Activated gamma-delta T cell treated with Interleukin-2 at 50 U/mL for 16 hours (primary cell): Measurements from ENCODE around the gene ZNF319.
"Not testable (repeated sequence)": the region's sequence is repeated elsewhere in the genome, so short reads cannot be mapped to it uniquely, and the experiment has no call there.

Experiments used
- DNase-seq: peaks from one replicate; pipeline ENCODE4 v3.0.0-alpha.2; 2020

ZNF319 gene

GRCh38 chr16:58020628-58021521, 20.4 kb upstream of the ZNF319 start:
- peak; percentile 64 for DNase-seq

GRCh38 chr16:58019866-58020538, 19.5 kb upstream of the ZNF319 start:
- no peak for DNase-seq

GRCh38 chr16:58018803-58019202, 18.3 kb upstream of the ZNF319 start:
- no peak for DNase-seq

- no peak for DNase-seq
Measured at GRCh38 chr16:58016840-58017446, 16.5 kb upstream of the ZNF319 start.

GRCh38 chr16:58013201-58013956, 12.9 kb upstream of the ZNF319 start:
- DNase-seq, result no peak

GRCh38 chr16:58012481-58012880, 12.0 kb upstream of the ZNF319 start:
- no peak for DNase-seq

- DNase-seq, result no peak
Measured at GRCh38 chr16:58011652-58012051, 11.2 kb upstream of the ZNF319 start.

- no peak for DNase-seq
Measured at GRCh38 chr16:58010886-58011285, 10.4 kb upstream of the ZNF319 start.

GRCh38 chr16:58009856-58010416, 9.5 kb upstream of the ZNF319 start:
- DNase-seq, result no peak

GRCh38 chr16:58004736-58005135, 4.3 kb upstream of the ZNF319 start:
- DNase-seq, result not testable (repeated sequence)

GRCh38 chr16:58002936-58003335, 2.5 kb upstream of the ZNF319 start:
- no peak for DNase-seq

GRCh38 chr16:58002416-58002800, 1.9 kb upstream of the ZNF319 start:
- DNase-seq, result no peak

- DNase-seq, result no peak
Measured at GRCh38 chr16:58001781-58002415, 1.4 kb upstream of the ZNF319 start.

GRCh38 chr16:58000706-58001676, 519 bp upstream of the ZNF319 start, which contains the start of gene USB1:
Gene USB1 (plus strand): TSS chr16:58001407. CDS start chr16:58001484, 77 bp downstream.
- DNase-seq, result peak; percentile 80

GRCh38 chr16:57999366-57999970, 1.0 kb downstream of the ZNF319 start:
- peak; percentile 25 for DNase-seq

GRCh38 chr16:57998992-57999365, 1.5 kb downstream of the ZNF319 start:
- no peak for DNase-seq

- DNase-seq, result peak; percentile 57
Measured at GRCh38 chr16:57998486-57998885, 2.0 kb downstream of the ZNF319 start.

GRCh38 chr16:57997528-57998265, 2.8 kb downstream of the ZNF319 start:
- no peak for DNase-seq

GRCh38 chr16:57997176-57997527, 3.3 kb downstream of the ZNF319 start:
- no peak for DNase-seq
